IMR-90 (cell line): Measurements from ENCODE around the gene PLCB4. TPM values are rescaled to one million over a fixed set of nuclear protein-coding genes. Genes with fewer than 3 reads are reported as not detected.

ENCODE experiments used
- ATAC-seq: fragments of 200-7000 bp; cut with Tn5 transposase; 2 replicates; pipeline ENCODE4 v1.9.1; 2020; ENCODE audit warnings: low read depth, mild to moderate bottlenecking, moderate library complexity
- BruUV-seq: library from RNA; stranded (reverse); fragments of 400-500 nt; replicated peaks from 2 replicates; lab custom pipeline; 2021; lab: Mats Ljungman, UMichigan
- CTCF ChIA-PET: fragments of 300-600 bp; formaldehyde crosslinking; extraction: SDS; loops from one replicate; lab custom pipeline; 2021; ENCODE audit warnings: antibody characterized with exemption; lab: Yijun Ruan, JAX
- POLR2A ChIA-PET: fragments of 300-600 bp; sonication (Branson Sonifier 250); formaldehyde crosslinking; loops from one replicate; lab custom pipeline; 2022; ENCODE audit warnings: antibody characterized with exemption; ENCODE audit not compliant: unreplicated experiment; lab: Charles Lee
- DNase-seq: peaks from one replicate; pipeline ENCODE4 v3.0.0; 2013
- H2AFZ ChIP-seq: replicated peaks from 2 replicates; pipeline ENCODE3; 2013; ENCODE audit warnings: low read length, mild to moderate bottlenecking; ENCODE audit not compliant: poor library complexity
- H2AK5ac ChIP-seq: 2 replicates; pipeline ENCODE4 v1.6.1; 2013; ENCODE audit warnings: low read depth, low read length, inconsistent platforms
- H2AK9ac ChIP-seq: replicated peaks from 2 replicates; pipeline ENCODE3; 2013; ENCODE audit warnings: mild to moderate bottlenecking, low read depth, low read length, moderate library complexity; ENCODE audit not compliant: poor library complexity
- H2BK120ac ChIP-seq: 2 replicates; pipeline ENCODE4 v1.6.1; 2013; ENCODE audit warnings: low read depth, low read length, inconsistent platforms
- H2BK15ac ChIP-seq: 3 replicates; pipeline ENCODE4 v1.6.1; 2013; ENCODE audit warnings: low read depth, low read length, inconsistent platforms
- H2BK20ac ChIP-seq: 2 replicates; pipeline ENCODE4 v1.6.1; 2013; ENCODE audit warnings: low read depth, mild to moderate bottlenecking, inconsistent platforms, low read length, moderate library complexity
- H2BK5ac ChIP-seq: 2 replicates; pipeline ENCODE4 v1.6.1; 2013; ENCODE audit warnings: mild to moderate bottlenecking, low read depth, low read length, inconsistent platforms; ENCODE audit not compliant: poor library complexity, severe bottlenecking
- H3K14ac ChIP-seq: replicated peaks from 2 replicates; pipeline ENCODE4 v1.6.1; 2013; ENCODE audit warnings: low read depth, low read length, inconsistent platforms
- H3K18ac ChIP-seq: 2 replicates; pipeline ENCODE4 v1.6.1; 2013; ENCODE audit warnings: low read depth, low read length, control low read depth
- H3K23ac ChIP-seq: 2 replicates; pipeline ENCODE4 v1.6.1; 2013; ENCODE audit warnings: low read depth, low read length, inconsistent platforms
- H3K27ac ChIP-seq: 2 replicates; pipeline ENCODE4 v1.5.1; 2013; ENCODE audit warnings: mild to moderate bottlenecking, control low read depth, low read length; ENCODE audit not compliant: insufficient read depth
- H3K27me3 ChIP-seq: 2 replicates; pipeline ENCODE4 v1.6.1; 2013; ENCODE audit warnings: low read length; ENCODE audit not compliant: control insufficient read depth, insufficient read depth
- H3K36me3 ChIP-seq: 2 replicates; pipeline ENCODE4 v1.6.1; 2013; ENCODE audit warnings: low read length, mixed read lengths; ENCODE audit not compliant: control insufficient read depth, insufficient read depth
- H3K4ac ChIP-seq: 2 replicates; pipeline ENCODE4 v1.6.1; 2013; ENCODE audit warnings: low read depth, low read length, inconsistent platforms
- H3K4me1 ChIP-seq: 2 replicates; pipeline ENCODE4 v1.6.1; 2013; ENCODE audit warnings: low read length, mixed read lengths; ENCODE audit not compliant: control insufficient read depth, insufficient read depth
- H3K4me2 ChIP-seq: 2 replicates; pipeline ENCODE4 v1.6.1; 2013; ENCODE audit warnings: low read depth, mild to moderate bottlenecking, control low read depth, low read length, moderate library complexity
- H3K4me3 ChIP-seq: 2 replicates; pipeline ENCODE4 v1.5.1; 2013; ENCODE audit warnings: low read depth, mild to moderate bottlenecking, control low read depth, low read length, moderate library complexity; ENCODE audit not compliant: insufficient read depth
- H3K56ac ChIP-seq: 2 replicates; pipeline ENCODE4 v1.6.1; 2013; ENCODE audit warnings: low read length, inconsistent platforms; ENCODE audit not compliant: insufficient read depth; ENCODE audit errors: extremely low read depth
- H3K79me1 ChIP-seq, 2 experiments: 2 replicates each; pipeline ENCODE4 v1.6.1; 2013; ENCODE audit warnings: low read length in 2 of 2, inconsistent platforms in 1 of 2, low read depth in 1 of 2
- H3K9ac ChIP-seq: 2 replicates; pipeline ENCODE4 v1.6.1; 2013; ENCODE audit warnings: low read depth, low read length, control low read depth
- H3K9me1 ChIP-seq: 2 replicates; pipeline ENCODE4 v1.6.1; 2013; ENCODE audit warnings: low read length, inconsistent platforms; ENCODE audit not compliant: insufficient read depth
- H3K9me3 ChIP-seq: 2 replicates; pipeline ENCODE4 v1.6.1; 2013; ENCODE audit warnings: low read length; ENCODE audit not compliant: control insufficient read depth, insufficient read depth
- H4K20me1 ChIP-seq: 2 replicates; pipeline ENCODE4 v1.6.1; 2013; ENCODE audit warnings: low read length, inconsistent platforms; ENCODE audit not compliant: insufficient read depth
- H4K5ac ChIP-seq: 2 replicates; pipeline ENCODE4 v1.6.1; 2013; ENCODE audit warnings: mild to moderate bottlenecking, low read depth, low read length, control low read depth
- H4K8ac ChIP-seq, 2 experiments: 2 replicates each; pipeline ENCODE4 v1.6.1; 2013; ENCODE audit warnings: low read depth in 2 of 2, low read length in 2 of 2, control low read depth in 1 of 2, inconsistent platforms in 1 of 2
- H4K91ac ChIP-seq: 2 replicates; pipeline ENCODE4 v1.6.1; 2013; ENCODE audit warnings: low read depth, low read length, inconsistent platforms; ENCODE audit not compliant: insufficient read depth
- BHLHE40 ChIP-seq: fragments of 150-350 bp; IDR thresholded peaks from 2 replicates; pipeline ENCODE4 v1.6.1; 2016; ENCODE audit warnings: mild to moderate bottlenecking, low read depth, low read length
- CEBPB ChIP-seq: IDR thresholded peaks from 2 replicates; pipeline ENCODE4 v1.6.1; 2012; ENCODE audit warnings: low read depth, low read length, improper control_type of control experiment
- CHD1 ChIP-seq: IDR thresholded peaks from 2 replicates; pipeline ENCODE4 v1.6.1; 2012; ENCODE audit warnings: low read depth, low read length, improper control_type of control experiment
- FOS ChIP-seq: fragments of 150-350 bp; IDR thresholded peaks from 2 replicates; pipeline ENCODE4 v1.6.1; 2016; ENCODE audit warnings: low read depth, low read length
- MAFK ChIP-seq: IDR thresholded peaks from 2 replicates; pipeline ENCODE4 v1.6.1; 2012; ENCODE audit warnings: low read depth, low read length, improper control_type of control experiment
- MAZ ChIP-seq: IDR thresholded peaks from 2 replicates; pipeline ENCODE4 v1.6.1; 2012; ENCODE audit warnings: low read depth, mild to moderate bottlenecking, low read length, improper control_type of control experiment, moderate library complexity, borderline replicate concordance
- MXI1 ChIP-seq: IDR thresholded peaks from 2 replicates; pipeline ENCODE4 v1.6.1; 2012; ENCODE audit warnings: low read depth, mild to moderate bottlenecking, low read length, moderate library complexity, borderline replicate concordance
- NFE2L2 ChIP-seq: fragments of 150-350 bp; IDR thresholded peaks from 2 replicates; pipeline ENCODE4 v1.6.1; 2016; ENCODE audit warnings: low read depth, mild to moderate bottlenecking, low read length
- POLR2A ChIP-seq: IDR thresholded peaks from 2 replicates; pipeline ENCODE4 v1.6.1; 2012; ENCODE audit warnings: mild to moderate bottlenecking, low read depth, low read length
- RAD21 ChIP-seq: IDR thresholded peaks from 2 replicates; pipeline ENCODE4 v1.6.1; 2012; ENCODE audit warnings: low read length, improper control_type of control experiment
- RCOR1 ChIP-seq: IDR thresholded peaks from 2 replicates; pipeline ENCODE4 v1.6.1; 2012; ENCODE audit warnings: mild to moderate bottlenecking, low read length, improper control_type of control experiment; ENCODE audit not compliant: insufficient replicate concordance
- RFX5 ChIP-seq: IDR thresholded peaks from 2 replicates; pipeline ENCODE4 v1.8.0; 2012; ENCODE audit warnings: low read depth, mild to moderate bottlenecking, low read length, moderate library complexity
- SMC3 ChIP-seq: fragments of 150-350 bp; IDR thresholded peaks from 2 replicates; pipeline ENCODE4 v1.6.1; 2016; ENCODE audit warnings: low read depth, mild to moderate bottlenecking, antibody characterized with exemption, low read length, moderate library complexity
- WGBS, 2 experiments: methylation state at CpG; one replicate each; pipeline versions ENCODE4 v1.1.5 to v1.1.7; 2013; ENCODE audit warnings: missing lambda C conversion rate in 2 of 2; ENCODE audit not compliant: insufficient read length in 1 of 2; ENCODE audit errors: extremely low coverage in 2 of 2; 5-methylcytosine and 5-hydroxymethylcytosine counted together
- dilution Hi-C: fragments of 300-500 bp; cut with HindIII; formaldehyde crosslinking; loops from one replicate; pipeline ENCODE4 v1.14.3; 2018; ENCODE audit warnings: low sequenced_read_pairs; ENCODE audit not compliant: unreplicated experiment
- in situ Hi-C: fragments of 300-500 bp; cut with MboI; formaldehyde crosslinking; loops from 3 replicates; pipeline ENCODE4 v1.14.3; 2019; ENCODE audit warnings: low sequenced_read_pairs, inconsistent platforms, mixed read lengths
- intact Hi-C: fragments of 100-400 bp; cut with micrococcal nuclease; formaldehyde crosslinking; loops from 2 replicates; pipeline ENCODE4 v1.10.0; 2022
- polyA plus RNA-seq, 3 experiments: library from polyadenylated mRNA; depleted of rRNA; stranded (reverse); fragments of >200 nt; gene quantifications; 2 replicates each; pipeline ENCODE4 v1.2.3, GENCODE V29; 2012; ENCODE audit warnings: low replicate concordance in 1 of 3
- total RNA-seq: library from RNA; depleted of rRNA; stranded (reverse); fragments of >200 nt; gene quantifications from 2 replicates; pipeline ENCODE4 v1.2.3, GENCODE V29; 2012
- TF ChIP-seq, protein P1 (sequence below): fragments of 150-350 bp; IDR thresholded peaks from 2 replicates; pipeline ENCODE4 v1.6.1; 2016; ENCODE audit warnings: low read depth, mild to moderate bottlenecking, low read length, moderate library complexity, borderline replicate concordance
- TF ChIP-seq, protein P2 (sequence below): conservative IDR thresholded peaks from 2 replicates; pipeline ENCODE4 v1.5.1; 2012; ENCODE audit warnings: mild to moderate bottlenecking, low read depth, low read length, improper control_type of control experiment
- TF ChIP-seq, protein P3 (sequence below): fragments of 150-350 bp; IDR thresholded peaks from 2 replicates; pipeline ENCODE4 v1.6.1; 2017; ENCODE audit warnings: mild to moderate bottlenecking, antibody characterized with exemption, low read length, low read depth

The PLCB4 gene
- total and polyA plus RNA-seq, 2 of the 4 experiments (the other 2 are of a cell fraction), result 12.5 to 24.0 TPM

DNA sequence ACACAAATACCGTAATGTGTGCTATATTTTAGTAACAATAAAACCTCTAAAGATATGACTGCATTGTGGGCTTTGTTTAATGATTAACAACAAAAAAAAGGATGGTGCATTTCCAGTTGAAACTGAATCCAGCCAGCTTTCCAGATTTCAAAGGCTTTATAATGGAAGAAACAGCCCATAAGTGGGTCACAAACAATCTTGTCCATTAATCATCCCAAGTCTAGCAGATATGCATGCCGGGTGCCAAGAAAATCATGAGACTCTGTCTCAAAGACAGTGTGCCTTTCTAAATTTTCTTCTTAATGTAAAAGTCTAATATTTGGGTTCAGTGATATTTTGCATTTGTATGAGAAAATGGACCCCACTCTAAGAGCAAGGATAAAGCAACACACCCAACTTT is 424.9 kb downstream of the PLCB4 start:
- no peak overlapping the region for H2AK9ac ChIP-seq
- no peak overlapping the region for H2BK5ac ChIP-seq
- H2BK120ac ChIP-seq, result no peak overlapping the region
- H2AFZ ChIP-seq, result no peak overlapping the region
- H2BK15ac ChIP-seq, result no peak overlapping the region
- no peak overlapping the region for H3K56ac ChIP-seq
- H3K4me3 ChIP-seq, result no peak overlapping the region
- H3K27me3 ChIP-seq, result no peaks in the 10 kb centered on the region; the same call in 1 of the 2 replicates
- dilution Hi-C loops, result no loop called here
- no peak overlapping the region for H2AK5ac ChIP-seq
- no peaks in the 10 kb centered on the region for H3K9me3 ChIP-seq
- H3K4me1 ChIP-seq, result no peaks in the 10 kb centered on the region
- H3K27ac ChIP-seq, result no peak overlapping the region
- no peaks in the 10 kb centered on the region for H3K9me1 ChIP-seq
- intact Hi-C loops, result no loop called here
- H4K20me1 ChIP-seq, result no peaks in the 10 kb centered on the region
- no peak for DNase-seq
- H4K5ac ChIP-seq, result no peak overlapping the region
- no CpG with 5 or more reads among the region's 2 CpGs for WGBS, 2 experiments
- no peak for ATAC-seq
- H3K18ac ChIP-seq, result no peak overlapping the region
- H4K91ac ChIP-seq, result no peak overlapping the region
- CTCF ChIA-PET, result no interaction called here
- H3K23ac ChIP-seq, result no peak overlapping the region
- H3K4ac ChIP-seq, result no peak overlapping the region
- no peak overlapping the region for H3K9ac ChIP-seq
- H2BK20ac ChIP-seq, result no peak overlapping the region
- no peaks in the 10 kb centered on the region for H3K36me3 ChIP-seq
- H3K14ac ChIP-seq, result no peak overlapping the region
- in situ Hi-C loops, result no loop called here
- no peaks in the 10 kb centered on the region for H3K79me1 ChIP-seq
- no peak overlapping the region for H3K4me2 ChIP-seq
- POLR2A ChIA-PET, result no interaction called here
- no peak overlapping the region for H4K8ac ChIP-seq
- TF ChIP-seq MXI1 (no peak), NFE2L2 (no peak), RAD21 (no peak), MAZ (no peak), BHLHE40 (no peak), CEBPB (no peak), SMC3 (no peak), RFX5 (no peak), FOS (no peak), MAFK (no peak), CHD1 (no peak), POLR2A (no peak), RCOR1 (no peak)
- TF ChIP-seq, protein P1, sequence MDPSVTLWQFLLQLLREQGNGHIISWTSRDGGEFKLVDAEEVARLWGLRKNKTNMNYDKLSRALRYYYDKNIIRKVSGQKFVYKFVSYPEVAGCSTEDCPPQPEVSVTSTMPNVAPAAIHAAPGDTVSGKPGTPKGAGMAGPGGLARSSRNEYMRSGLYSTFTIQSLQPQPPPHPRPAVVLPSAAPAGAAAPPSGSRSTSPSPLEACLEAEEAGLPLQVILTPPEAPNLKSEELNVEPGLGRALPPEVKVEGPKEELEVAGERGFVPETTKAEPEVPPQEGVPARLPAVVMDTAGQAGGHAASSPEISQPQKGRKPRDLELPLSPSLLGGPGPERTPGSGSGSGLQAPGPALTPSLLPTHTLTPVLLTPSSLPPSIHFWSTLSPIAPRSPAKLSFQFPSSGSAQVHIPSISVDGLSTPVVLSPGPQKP, result no peak
- TF ChIP-seq, protein P2, sequence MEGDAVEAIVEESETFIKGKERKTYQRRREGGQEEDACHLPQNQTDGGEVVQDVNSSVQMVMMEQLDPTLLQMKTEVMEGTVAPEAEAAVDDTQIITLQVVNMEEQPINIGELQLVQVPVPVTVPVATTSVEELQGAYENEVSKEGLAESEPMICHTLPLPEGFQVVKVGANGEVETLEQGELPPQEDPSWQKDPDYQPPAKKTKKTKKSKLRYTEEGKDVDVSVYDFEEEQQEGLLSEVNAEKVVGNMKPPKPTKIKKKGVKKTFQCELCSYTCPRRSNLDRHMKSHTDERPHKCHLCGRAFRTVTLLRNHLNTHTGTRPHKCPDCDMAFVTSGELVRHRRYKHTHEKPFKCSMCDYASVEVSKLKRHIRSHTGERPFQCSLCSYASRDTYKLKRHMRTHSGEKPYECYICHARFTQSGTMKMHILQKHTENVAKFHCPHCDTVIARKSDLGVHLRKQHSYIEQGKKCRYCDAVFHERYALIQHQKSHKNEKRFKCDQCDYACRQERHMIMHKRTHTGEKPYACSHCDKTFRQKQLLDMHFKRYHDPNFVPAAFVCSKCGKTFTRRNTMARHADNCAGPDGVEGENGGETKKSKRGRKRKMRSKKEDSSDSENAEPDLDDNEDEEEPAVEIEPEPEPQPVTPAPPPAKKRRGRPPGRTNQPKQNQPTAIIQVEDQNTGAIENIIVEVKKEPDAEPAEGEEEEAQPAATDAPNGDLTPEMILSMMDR, result no peak
- TF ChIP-seq, protein P3, sequence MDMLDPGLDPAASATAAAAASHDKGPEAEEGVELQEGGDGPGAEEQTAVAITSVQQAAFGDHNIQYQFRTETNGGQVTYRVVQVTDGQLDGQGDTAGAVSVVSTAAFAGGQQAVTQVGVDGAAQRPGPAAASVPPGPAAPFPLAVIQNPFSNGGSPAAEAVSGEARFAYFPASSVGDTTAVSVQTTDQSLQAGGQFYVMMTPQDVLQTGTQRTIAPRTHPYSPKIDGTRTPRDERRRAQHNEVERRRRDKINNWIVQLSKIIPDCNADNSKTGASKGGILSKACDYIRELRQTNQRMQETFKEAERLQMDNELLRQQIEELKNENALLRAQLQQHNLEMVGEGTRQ, result no peak
- BruUV-seq, result no TSS peak
